Activated CD8-positive, alpha-beta memory T cell treated with anti-CD3 and anti-CD28 coated beads, Interleukin-2, amount 50 U/mL, for 1 hour (primary cell): Measurements from ENCODE around the gene AP3B2.
"Not testable (repeated sequence)": the region's sequence is repeated elsewhere in the genome, so short reads cannot be mapped to it uniquely, and the experiment has no call there.

Source experiments
- DNase-seq: peaks from one replicate; pipeline ENCODE4 v3.0.0-alpha.2; 2020; ENCODE audit errors: extremely low read depth

Gene AP3B2, protein sequence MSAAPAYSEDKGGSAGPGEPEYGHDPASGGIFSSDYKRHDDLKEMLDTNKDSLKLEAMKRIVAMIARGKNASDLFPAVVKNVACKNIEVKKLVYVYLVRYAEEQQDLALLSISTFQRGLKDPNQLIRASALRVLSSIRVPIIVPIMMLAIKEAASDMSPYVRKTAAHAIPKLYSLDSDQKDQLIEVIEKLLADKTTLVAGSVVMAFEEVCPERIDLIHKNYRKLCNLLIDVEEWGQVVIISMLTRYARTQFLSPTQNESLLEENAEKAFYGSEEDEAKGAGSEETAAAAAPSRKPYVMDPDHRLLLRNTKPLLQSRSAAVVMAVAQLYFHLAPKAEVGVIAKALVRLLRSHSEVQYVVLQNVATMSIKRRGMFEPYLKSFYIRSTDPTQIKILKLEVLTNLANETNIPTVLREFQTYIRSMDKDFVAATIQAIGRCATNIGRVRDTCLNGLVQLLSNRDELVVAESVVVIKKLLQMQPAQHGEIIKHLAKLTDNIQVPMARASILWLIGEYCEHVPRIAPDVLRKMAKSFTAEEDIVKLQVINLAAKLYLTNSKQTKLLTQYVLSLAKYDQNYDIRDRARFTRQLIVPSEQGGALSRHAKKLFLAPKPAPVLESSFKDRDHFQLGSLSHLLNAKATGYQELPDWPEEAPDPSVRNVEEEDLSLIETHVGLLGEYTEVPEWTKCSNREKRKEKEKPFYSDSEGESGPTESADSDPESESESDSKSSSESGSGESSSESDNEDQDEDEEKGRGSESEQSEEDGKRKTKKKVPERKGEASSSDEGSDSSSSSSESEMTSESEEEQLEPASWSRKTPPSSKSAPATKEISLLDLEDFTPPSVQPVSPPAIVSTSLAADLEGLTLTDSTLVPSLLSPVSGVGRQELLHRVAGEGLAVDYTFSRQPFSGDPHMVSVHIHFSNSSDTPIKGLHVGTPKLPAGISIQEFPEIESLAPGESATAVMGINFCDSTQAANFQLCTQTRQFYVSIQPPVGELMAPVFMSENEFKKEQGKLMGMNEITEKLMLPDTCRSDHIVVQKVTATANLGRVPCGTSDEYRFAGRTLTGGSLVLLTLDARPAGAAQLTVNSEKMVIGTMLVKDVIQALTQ

DNA sequence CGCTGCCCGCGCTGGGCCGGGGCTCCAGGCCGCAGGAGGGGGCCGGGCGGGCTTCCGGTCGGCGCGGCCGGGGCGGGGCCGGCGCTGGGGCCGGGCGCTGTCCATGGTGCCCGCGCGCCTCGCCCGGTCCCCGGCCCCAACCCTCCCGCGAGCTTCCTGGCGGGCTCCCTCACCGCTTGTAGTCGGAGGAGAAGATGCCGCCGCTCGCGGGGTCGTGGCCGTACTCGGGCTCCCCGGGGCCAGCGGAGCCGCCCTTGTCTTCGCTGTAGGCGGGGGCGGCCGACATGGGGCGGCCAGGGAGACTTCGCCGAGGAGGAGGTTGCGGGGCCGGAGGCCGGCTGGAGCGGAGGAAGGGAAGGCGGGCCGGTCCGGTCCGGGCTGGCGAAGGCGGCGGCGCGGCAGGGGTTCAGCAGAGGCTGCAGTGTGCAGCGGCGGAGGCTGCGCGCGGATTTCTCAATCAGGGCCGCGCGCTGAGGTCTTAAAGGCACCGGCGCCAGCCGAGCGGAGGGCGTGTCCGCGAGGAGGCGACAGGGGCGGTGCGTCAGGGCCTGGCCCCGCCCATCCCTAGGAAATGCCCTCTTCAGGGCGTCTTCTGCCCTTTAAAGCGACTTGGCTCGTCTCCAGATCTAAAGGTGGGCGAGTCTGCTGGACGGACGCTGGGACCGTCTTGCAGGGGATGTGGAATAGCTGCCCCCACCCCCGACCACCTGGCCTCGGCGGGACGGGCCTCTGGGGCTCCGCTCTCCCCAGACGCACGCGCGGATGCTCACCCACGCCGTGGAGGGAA lies at the start of gene AP3B2:
AP3B2 (minus strand) TSS at position 455 of the 787 bp plus-strand sequence; CDS start at position 286, 169 bp downstream.
- peak; percentile 8 for DNase-seq

DNA sequence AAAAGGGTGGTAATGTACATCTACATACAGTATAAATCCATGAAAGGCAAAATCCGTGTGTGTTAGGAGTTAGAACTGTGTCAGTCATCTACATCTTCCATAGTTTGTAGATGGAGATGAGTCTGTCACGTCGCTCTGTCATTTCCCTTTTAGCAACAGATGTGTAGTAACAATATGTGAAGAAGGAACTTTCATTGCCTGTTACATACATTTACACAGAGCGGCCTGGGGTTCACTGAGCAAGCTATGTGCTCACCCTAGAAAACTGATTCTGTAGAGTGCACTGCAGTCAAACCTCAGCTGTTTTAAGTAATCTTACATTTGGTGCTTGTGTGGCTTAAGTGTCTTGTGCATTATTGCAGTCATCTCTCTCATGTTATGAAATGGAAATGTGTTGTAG lies 41.6 kb upstream of the AP3B2 start:
- DNase-seq = no peak

DNA sequence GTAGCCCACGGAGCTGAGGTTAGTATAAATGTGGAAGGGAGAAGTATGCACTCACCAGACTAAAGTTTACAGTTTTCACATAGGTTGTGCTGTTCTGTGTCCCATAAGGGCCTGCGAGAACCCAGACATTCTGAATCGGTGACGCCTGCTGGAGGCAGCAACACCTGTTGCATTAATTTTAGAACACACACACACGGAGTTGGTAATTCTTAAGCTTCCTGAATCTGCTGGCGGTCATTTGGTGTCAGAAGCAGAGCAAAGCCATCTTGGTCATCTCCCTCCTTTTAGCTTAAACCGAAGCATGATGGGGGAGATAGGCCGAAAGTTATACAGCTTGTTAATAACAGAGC lies 41.1 kb upstream of the AP3B2 start:
- no peak for DNase-seq

DNA sequence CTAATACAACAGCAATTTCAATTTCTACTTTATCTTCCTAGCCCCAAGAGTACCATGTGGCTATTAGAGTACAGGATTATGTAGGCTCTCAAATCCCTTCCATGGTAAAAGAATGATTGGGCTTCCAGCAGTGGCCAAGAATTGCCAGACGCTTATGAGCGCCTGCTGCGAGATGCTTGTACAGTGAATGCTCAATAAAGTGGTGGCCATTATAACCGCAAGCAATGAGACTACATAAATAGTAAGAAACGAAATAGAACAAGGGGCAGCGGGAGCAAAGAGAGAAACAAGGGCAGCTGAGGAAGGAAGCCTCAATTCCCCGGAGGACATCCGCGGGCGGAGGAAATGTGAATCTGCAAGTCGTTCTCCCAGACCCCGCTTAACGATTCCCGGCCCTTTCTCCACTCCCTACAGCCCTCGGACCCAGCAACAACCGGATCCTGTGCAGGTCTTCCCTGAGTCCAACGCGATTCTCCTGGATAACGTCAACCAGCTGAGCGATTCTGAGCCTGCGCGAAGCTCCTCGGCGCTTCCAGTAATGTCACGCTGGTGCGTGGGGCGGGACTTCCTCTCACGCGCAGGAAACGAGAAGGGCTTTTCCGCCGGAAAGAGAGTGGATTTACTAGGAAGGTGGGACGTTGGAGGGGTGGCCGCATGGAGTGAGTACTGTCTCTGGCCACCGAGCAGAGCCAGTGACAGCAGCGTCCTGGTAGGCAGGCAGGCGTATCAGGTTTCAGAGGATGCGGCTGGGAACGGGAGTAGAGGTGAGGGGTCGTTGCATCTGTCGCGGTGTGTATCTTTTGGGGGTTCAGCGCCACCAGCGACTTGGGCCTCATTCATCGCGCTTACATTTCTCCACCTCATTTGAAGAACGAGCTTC lies 40.5 kb upstream of the AP3B2 start:
- DNase-seq = peak; percentile 51

DNA sequence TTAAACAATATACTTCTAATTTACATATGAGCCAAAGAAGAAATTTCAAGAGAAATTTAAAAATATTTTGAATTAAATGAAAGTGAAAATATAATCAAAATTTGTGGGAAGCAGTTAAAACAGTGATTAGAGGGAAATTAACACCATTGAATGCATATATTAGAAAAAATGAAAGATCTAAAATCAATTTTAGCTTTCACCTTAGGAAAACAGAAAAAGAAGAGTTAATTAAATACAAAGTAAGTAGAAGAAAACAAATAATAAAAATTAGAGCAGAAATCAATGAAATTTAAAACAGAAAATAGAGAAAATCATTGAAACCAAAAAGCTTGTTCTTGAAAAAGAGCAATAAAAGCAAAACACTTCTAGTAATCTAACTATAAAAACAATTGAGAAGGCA lies 38.6 kb upstream of the AP3B2 start:
- no peak for DNase-seq

DNA sequence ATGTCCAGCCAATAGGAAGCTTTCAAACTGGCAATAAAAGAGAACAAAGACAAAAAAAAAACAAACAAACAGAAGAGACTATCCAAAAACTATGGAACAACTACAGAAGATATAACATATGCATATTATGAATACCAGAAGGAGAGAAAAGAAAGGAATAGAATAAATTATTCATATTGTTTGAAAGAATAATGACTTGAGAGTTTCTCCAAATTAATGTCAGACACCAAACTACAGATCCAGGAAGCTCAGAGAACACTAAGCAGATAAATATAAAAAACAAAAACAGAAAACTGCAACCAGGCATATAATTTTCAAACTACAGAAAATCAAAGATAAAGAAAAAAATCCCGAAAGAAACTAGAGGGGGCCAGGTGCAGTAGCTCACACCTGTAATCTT lies 34.1 kb upstream of the AP3B2 start:
- DNase-seq = no peak

DNA sequence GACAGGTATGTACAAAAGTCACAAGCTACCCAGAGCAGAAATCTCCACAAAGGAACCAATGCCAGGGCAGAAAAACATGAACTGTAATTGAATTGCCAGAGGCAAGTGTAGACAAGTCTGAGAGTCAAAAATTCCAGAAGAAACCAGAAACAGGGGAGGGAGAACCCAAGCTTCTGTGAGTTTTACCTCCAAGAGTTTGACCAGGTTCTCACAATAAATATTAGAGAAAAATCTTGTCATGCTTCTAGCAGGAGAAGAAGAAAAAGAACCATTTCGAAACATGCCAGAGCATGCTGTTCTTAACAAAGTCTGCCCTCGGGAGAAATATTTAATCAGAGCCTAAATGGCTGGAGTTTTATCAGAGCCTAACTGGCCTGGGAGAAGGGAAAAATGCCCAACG lies 32.5 kb upstream of the AP3B2 start:
- no peak for DNase-seq

DNA sequence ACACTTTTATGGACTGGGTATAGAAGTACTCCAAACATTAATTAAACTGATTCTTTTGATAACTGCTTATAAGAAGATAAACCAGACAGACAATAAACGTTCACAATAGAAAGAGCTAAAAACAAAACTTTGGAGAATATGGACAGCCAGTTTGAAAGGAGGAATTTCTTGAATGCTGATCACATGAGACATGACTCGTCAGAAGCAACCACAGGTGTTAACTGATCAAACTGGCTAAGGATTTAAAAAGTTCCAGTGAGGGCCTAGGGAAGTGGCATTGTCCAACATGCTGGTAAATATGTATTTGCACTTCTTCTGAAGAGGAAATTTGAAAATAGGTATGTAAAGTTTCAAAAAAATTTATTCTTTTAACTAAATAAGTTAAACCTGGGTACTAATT lies 29.4 kb upstream of the AP3B2 start:
- no peak for DNase-seq

DNA sequence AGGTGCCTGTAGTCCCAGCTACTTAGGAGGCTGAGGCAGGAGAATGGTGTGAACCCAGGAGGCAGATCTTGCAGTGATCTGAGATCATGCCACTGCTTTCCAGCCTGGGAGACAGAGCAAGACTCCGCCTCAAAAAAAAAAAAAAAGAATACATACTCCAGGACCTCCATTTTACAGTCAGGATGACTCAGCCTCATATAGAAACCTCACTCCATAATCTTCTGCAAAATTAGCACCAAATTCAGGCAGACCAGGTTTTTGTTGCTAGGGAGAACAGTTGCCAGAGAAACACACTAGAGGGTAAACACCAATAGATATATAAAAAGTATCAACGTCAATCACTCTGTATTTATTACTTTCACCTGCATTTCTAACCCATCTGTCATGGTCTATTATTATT lies 28.3 kb upstream of the AP3B2 start:
- no peak for DNase-seq

DNA sequence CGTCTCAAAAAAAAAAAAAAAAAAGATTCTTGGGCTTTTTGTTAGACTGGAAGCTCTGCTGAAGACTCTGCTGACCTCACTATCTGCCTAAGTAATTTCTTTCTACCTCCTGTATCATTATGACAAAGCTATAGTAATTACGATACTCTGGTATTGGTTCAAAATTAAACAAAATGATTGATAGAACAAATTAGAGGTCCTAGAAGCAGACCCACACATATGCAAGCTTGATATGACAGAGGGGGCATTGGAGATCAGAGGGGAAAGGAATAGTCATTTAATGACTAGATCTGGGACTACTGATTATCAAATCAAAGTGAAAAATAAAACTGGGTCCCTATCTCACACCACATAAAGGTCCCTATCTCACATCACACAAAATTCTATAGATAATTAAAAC lies 21.9 kb upstream of the AP3B2 start:
- DNase-seq = no peak

DNA sequence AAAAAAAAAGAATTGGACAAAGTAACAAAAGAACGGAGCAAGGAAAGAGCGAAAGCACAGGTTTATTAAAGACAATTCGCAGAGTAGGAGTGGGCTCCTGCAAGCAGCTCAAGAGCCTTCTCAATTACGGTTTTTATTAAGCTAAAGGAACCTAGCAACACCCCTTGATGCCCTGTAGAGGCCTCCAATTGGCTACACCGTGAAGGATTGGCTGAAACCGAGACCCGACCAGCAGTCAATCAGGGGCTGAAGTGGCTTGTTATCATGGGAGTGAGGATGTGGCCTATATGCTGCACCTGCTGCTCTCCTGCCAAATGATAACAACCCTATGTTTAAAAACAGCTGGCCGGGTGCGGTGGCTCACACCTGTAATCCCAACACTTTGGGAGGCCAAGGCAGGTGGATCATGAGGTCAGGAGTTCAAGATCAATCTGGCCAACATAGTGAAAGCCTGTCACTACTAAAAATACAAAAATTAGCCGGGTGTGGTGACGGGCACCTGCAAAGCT lies 20.4 kb upstream of the AP3B2 start:
- no peak for DNase-seq

DNA sequence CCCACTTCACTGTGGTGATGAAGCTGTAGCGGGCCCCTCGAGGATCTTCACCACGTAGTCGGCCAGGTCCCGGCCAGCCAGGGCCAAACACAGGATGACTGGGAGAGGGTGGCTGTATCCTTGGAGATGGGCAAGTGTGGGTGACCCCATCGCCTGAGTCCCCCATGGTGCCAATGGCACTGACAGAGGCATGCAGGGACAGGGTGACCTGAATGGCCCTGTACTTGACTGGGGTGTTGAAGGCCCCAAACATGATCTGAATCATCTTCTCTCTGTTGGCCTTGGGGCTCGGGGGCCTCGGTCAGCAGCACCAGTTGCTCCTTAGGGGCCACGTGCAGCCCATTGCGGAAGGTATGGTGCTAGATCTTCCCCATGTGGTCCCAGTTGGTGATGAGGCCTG lies 17.1 kb upstream of the AP3B2 start:
- no peak for DNase-seq

DNA sequence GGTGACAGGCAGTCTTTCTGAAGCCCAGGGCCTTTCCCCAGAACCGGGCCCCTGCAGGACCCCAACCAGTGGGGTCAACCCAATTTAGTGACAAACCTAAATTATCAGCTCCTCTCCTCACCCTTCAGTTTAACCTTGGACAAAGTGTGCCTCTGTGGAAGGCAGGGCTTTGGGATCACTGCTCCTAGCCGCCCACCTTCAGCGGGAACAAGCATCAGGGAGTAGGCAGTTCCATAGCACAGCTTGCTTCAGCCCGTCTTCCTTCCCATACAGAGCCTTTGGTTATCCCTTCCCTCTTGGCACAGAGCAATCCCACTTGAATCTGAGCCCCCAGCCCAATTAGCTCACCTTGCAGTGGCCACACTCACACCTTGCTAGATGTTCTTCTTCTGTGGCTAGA lies 5.3 kb upstream of the AP3B2 start:
- DNase-seq = no peak

DNA sequence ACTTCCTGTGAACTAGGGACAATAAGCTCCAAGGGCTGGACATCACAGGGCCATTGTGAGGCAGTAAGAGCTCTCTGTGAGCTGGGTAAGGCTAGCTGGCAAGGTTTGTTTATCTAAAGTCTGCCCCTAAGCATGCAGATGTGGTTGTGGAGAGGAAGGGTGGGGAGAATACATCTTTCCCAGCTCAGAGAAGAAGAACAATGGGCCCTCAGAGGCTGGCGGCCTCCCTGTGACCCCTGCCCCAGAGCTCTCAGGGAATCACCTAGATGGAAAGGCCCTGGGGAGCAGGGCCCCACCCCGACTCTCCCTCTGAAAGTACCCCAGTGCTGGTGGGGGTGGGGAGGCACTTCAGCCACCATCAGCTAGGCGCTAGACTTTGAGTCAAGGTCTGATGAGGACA lies 4.3 kb upstream of the AP3B2 start:
- DNase-seq = no peak

DNA sequence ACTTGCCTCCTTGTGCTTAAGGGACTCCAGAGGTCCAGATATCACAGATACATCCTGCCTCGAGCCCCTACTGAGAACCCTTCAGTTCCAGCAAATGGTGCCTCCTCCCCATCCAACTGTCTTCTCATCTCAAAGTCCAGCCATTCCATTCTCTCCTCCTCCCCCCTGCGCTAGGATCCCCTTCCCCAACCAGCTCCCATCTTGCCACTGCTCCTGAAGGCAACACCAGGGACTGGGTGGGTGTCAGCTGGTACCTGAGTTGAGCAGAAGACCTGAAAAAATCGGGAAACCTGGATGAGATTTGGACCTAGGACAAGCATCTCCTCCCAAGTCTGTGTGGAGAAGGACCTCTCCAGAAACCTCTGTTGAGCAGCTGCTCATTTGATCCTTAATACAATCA lies 2.4 kb upstream of the AP3B2 start:
- DNase-seq = no peak

DNA sequence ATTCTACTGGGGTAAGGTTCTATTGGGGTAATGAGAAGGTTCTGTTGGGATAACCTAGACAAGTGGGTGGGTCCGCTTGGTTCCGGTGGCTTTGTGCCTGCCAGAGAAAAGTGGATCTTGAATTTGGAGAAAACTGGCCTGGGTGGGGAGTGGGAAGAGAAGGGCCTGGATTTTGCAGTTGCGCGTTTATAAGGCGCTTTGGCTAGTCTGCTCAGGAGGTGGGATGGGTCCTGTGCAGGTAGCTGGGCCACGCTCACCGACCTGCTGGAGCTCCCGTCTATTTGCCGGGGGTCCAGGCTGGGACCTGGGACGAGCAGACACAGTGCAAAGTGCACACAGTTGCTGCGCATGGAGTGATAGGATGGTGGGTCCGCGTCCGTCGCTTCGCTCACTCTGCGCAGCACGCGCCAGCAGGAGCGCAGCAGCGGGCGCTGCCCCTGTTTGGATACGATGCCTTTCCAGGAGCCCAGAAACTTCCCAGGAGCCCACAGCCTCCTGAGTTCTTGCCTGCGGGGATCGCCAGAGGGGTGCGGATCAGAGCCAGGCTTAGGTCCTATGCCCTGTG lies 1.3 kb upstream of the AP3B2 start:
- DNase-seq = no peak

DNA sequence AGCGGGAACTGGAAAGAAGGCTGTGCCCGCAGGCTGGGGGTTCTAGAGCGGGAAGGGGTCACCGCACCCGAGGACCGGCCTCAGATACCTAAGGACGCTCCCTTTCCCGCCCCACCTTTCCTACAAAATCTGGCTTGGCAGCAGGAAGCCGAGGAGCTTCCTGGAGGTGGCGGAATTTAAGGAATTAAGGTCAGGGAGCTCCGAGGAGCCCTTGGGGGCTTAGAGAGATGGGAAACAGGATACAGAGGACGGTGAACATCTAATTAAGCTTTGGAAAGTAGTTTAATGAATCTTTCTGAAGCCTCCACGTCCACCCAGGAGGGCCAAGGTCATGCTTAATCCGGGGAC lies 507 bp upstream of the AP3B2 start:
- no peak for DNase-seq

DNA sequence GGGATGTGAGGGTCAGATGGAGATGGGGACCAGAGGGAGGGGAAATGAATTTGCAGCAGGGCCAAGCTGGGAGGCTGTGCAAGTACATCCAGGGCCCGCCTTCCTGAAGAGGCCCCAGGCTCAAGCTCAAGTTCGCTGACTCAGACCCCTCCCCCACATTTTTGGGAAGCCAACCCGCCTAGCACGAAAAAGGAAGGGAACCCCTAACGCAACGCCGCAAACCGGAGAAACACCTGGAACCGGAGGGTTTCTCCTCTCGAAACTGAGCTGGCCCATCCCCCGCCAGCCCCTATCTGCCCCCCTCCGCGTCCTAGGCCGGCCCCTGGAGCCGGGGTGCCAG lies 624 bp downstream of the AP3B2 start:
- no peak for DNase-seq

DNA sequence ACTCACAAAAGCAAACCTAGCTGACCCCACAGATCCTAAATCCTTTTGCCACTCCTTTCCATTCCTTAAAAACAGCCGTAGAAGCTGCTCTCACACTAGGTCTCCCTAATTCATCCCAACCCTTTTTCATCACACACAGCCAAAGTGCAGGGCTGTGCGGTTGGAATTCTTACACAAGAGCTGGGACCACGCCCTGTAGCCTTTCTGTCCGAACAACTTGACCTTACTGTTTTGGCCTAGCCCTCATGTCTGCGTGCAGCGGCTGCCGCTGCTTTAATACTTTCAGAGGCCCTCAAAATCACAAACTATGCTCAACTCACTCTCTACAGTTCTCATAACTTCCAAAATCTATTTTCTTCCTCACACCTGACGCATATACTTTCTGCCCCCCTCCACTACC lies 3.8 kb downstream of the AP3B2 start:
- not testable (repeated sequence) for DNase-seq

DNA sequence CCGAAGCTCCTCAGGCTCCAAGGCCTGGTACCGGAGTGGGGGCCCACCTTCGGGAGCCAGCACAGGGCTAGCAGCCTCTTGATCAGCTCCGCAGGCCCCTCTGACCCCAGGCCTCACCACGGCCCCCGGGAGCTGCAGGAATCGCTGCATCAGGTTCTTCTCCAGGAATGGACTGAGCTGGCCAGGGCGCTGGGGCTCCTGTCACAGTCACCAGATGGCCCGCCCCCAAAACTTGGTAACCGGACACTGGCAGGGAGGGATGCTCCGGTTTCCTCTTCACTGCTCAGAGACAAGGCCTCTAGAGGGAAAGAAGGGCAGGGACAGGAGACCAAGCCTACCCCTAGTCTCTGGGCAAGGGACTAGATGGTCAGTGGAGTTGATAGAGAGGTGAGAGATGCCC lies 9.9 kb downstream of the AP3B2 start:
- no peak for DNase-seq
